ENCODE data around the gene KMT5C. TPM values are rescaled to one million over a fixed set of nuclear protein-coding genes. Genes with fewer than 3 reads are reported as not detected.

Gene KMT5C
- total RNA-seq, 1 experiment from 2014 or later, result 54.5 TPM

- H3K27me3 Mint-ChIP-seq (ENCODE audit: low read depth), result peaks cover 57% of the 10 kb centered on the region
- Histone ChIP-seq H3K23me2 (ENCODE audit: insufficient read length, low read depth, low read length, poor library complexity, severe bottlenecking) (no peaks in the 10 kb centered on the region), H2BK5ac (ENCODE audit: insufficient read length, low read length) (no peak overlapping the region), H4K20me1 (ENCODE audit: control insufficient read depth, insufficient read depth, insufficient read length) (no peaks in the 10 kb centered on the region), H2BK120ac (ENCODE audit: low read depth, low read length, poor library complexity, severe bottlenecking) (no peak overlapping the region), H3K23ac (ENCODE audit: insufficient read length, low read depth, low read length) (no peak overlapping the region), H2AFZ (ENCODE audit: low read length) (no peak overlapping the region), H2BK15ac (ENCODE audit: low read depth, low read length) (no peak overlapping the region), H3K14ac (ENCODE audit: insufficient read depth, low read length) (no peak overlapping the region), H2AK5ac (ENCODE audit: insufficient read length, low read length) (no peak overlapping the region), H4K5ac (ENCODE audit: insufficient read length, low read depth, low read length) (no peak overlapping the region), H3K18ac (ENCODE audit: insufficient read length, low read depth, low read length) (no peak overlapping the region), H3K9ac (ENCODE audit: extremely low read depth, insufficient read length, low read length) (no peak overlapping the region), H3K9me3 (ENCODE audit: control insufficient read depth, low read depth, low read length) (no peaks in the 10 kb centered on the region), H3T11ph (ENCODE audit: low read length) (no peak overlapping the region), H3K79me1 (ENCODE audit: insufficient read depth, low read depth, low read length, poor library complexity, severe bottlenecking) (no peaks in the 10 kb centered on the region), H2BK12ac (ENCODE audit: insufficient read length, low read depth, low read length) (no peak overlapping the region), H2BK20ac (ENCODE audit: low read depth, low read length, poor library complexity, severe bottlenecking) (no peak overlapping the region), H4K8ac (replicated peaks; ENCODE audit: insufficient read length, low read depth, low read length) (no peak overlapping the region), H4K91ac (ENCODE audit: insufficient read length, low read depth, low read length) (no peak overlapping the region), H3K27ac (ENCODE audit: insufficient read length, low read depth, low read length) (no peak overlapping the region), H3K4me1 (ENCODE audit: insufficient read depth, low read length) (no peaks in the 10 kb centered on the region), H3K56ac (ENCODE audit: insufficient read length, low read depth, low read length) (no peak overlapping the region), H3K4me2 (ENCODE audit: insufficient read depth, insufficient read length, low read length) (no peak overlapping the region), H3K27me3 (ENCODE audit: insufficient read depth, low read length) (peaks cover 2% of the 10 kb centered on the region; the same call in 1 of the 2 replicates), H3K79me2 (ENCODE audit: insufficient read depth, low read length) (no peaks in the 10 kb centered on the region), H3K4ac (ENCODE audit: low read depth, low read length) (no peak overlapping the region)
- no peaks in the 10 kb centered on the region for H3K36me3 Mint-ChIP-seq (ENCODE audit: insufficient read depth in 1 of 3, low read depth in 3 of 3)
- H3K9me3 Mint-ChIP-seq, result no peaks in the 10 kb centered on the region
- peaks cover 13 to 25% of the 10 kb centered on the region in 2 experiments; a peak in 3 of 4 replicates for H3K4me1 Mint-ChIP-seq
- DNase-seq, result no peak
- TF ChIP-seq CTCF (conservative IDR thresholded peaks at IDR 0.05), result no peak
- H3K27ac Mint-ChIP-seq, result peak overlapping the region in 1 of 3 experiments; percentile 55; a peak in 1 of 7 replicates
- no CpG with 5 or more reads among the region's 16 CpGs for WGBS (ENCODE audit: extremely low coverage, insufficient read length, low lambda C conversion rate)
- H3K4me3 Mint-ChIP-seq, result no peak overlapping the region
Observed at GRCh38 chr19:55360902-55361301, 21.2 kb downstream of the KMT5C start.
